Sigmoid colon (tissue), 3 donors: ENCODE results near the gene FOSL1.

Experiments used
- POLR2A ChIP-seq, 2 donors: fragments of 450-650 bp; IDR thresholded peaks; one replicate each; pipeline ENCODE4 v1.6.1; 2016; ENCODE audit warnings: antibody characterized with exemption in 2 of 2, mild to moderate bottlenecking in 2 of 2, moderate library complexity in 2 of 2
- TF ChIP-seq, protein P1 (sequence below), 4 experiments: fragments of 450-650 bp in 3 of 4; fragments of 200-600 bp in 1 of 4; IDR thresholded peaks; one replicate each; pipeline ENCODE4 v1.5.1; 2016 to 2019; ENCODE audit warnings: antibody characterized with exemption in 4 of 4, mild to moderate bottlenecking in 3 of 4, moderate library complexity in 2 of 4

DNA sequence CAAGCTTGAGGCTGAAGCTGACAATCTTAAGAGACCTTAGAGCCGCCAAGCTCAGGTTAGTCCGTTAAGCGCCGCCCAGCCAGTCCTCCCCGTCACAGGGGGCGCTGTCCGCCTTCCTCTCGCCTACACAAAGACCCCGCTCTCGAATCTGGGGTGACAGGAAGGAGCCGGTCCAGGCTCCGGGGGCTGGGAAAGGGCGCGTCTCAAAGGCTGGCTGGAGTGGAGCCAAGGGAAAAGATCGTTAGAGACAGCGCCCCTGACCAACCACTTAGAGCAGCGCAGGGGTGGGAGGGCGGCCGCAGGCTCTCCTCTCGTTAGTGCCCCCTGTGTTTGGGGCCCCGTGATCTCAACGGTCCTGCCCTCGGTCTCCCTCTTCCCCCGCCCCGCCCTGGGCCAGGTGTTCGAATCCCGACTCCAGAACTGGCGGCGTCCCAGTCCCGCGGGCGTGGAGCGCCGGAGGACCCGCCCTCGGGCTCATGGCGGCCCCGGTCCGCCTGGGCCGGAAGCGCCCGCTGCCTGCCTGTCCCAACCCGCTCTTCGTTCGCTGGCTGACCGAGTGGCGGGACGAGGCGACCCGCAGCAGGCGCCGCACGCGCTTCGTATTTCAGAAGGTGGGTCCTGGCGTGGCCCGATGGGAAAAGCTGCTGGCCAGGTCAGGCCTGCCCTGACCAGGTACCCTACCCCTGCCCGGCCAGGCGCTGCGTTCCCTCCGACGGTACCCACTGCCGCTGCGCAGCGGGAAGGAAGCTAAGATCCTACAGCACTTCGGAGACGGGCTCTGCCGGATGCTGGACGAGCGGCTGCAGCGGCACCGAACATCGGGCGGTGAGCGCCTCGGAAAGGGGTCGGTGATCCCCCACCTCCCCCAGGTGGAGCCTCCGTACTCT lies 39.7 kb downstream of the FOSL1 start, which contains the start of gene MUS81:
- TF ChIP-seq POLR2A (IDR thresholded peaks at IDR 0.05) = peak; percentile 76 to 87
- TF ChIP-seq, protein P1, sequence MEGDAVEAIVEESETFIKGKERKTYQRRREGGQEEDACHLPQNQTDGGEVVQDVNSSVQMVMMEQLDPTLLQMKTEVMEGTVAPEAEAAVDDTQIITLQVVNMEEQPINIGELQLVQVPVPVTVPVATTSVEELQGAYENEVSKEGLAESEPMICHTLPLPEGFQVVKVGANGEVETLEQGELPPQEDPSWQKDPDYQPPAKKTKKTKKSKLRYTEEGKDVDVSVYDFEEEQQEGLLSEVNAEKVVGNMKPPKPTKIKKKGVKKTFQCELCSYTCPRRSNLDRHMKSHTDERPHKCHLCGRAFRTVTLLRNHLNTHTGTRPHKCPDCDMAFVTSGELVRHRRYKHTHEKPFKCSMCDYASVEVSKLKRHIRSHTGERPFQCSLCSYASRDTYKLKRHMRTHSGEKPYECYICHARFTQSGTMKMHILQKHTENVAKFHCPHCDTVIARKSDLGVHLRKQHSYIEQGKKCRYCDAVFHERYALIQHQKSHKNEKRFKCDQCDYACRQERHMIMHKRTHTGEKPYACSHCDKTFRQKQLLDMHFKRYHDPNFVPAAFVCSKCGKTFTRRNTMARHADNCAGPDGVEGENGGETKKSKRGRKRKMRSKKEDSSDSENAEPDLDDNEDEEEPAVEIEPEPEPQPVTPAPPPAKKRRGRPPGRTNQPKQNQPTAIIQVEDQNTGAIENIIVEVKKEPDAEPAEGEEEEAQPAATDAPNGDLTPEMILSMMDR (IDR thresholded peaks at IDR 0.05) = peak; percentile 64 to 96 (median 80)
